Motor neuron (in vitro differentiated cells): Measurements from ENCODE around the gene EXOC3. TPM values are rescaled to one million over a fixed set of nuclear protein-coding genes. Genes with fewer than 3 reads are reported as not detected.
"Not testable (repeated sequence)": the region's sequence is repeated elsewhere in the genome, so short reads cannot be mapped to it uniquely, and the experiment has no call there.

ENCODE experiments used
- ATAC-seq, 8 experiments: fragments of 200-7000 bp; cut with Tn5 transposase; replicated peaks in 6 of 8; 2 replicates each; pipeline ENCODE4 v1.8.0; 2021; ENCODE audit warnings: mild to moderate bottlenecking in 8 of 8, moderate library complexity in 8 of 8
- H3K27ac ChIP-seq, 2 donors: fragments of 250-450 bp; sonication (Bioruptor Pico); 2 replicates each; pipeline ENCODE4 v1.9.0; 2021; ENCODE audit warnings: antibody characterized with exemption in 2 of 2, mild to moderate bottlenecking in 2 of 2, moderate library complexity in 1 of 2
- H3K4me1 ChIP-seq, 2 donors: fragments of 250-450 bp; sonication (Bioruptor Pico); replicated peaks in 1 of 2; 2 replicates each; pipeline ENCODE4 v1.6.1; 2021; ENCODE audit warnings: antibody characterized with exemption in 2 of 2, mild to moderate bottlenecking in 2 of 2, moderate library complexity in 1 of 2
- H3K4me3 ChIP-seq, 5 donors: fragments of 250-450 bp; sonication (Bioruptor Pico); 2 replicates each; pipeline ENCODE4 v1.9.0; 2021; ENCODE audit warnings: antibody characterized with exemption in 5 of 5, mild to moderate bottlenecking in 5 of 5, moderate library complexity in 4 of 5
- WGBS, 10 experiments: fragments of 450-650 bp; shearing (Covaris generic); methylation state at CpG; one replicate each; pipeline ENCODE4 v1.0.0; 2022; 5-methylcytosine and 5-hydroxymethylcytosine counted together
- in situ Hi-C, 9 experiments: fragments of 400-800 bp; cut with MboI; loops; one replicate each; pipeline ENCODE4 v1.15.0; 2021; ENCODE audit warnings: low sequenced_read_pairs in 9 of 9, low pct_unique_long_range_greater_than_20kb in 2 of 9; ENCODE audit not compliant: unreplicated experiment in 9 of 9
- total RNA-seq, 8 experiments: library from RNA; unstranded; fragments of 300-600 nt; gene quantifications; 2 replicates each; pipeline versions ENCODE4 v1.2.3 to v1.2.4, GENCODE V29; 2022

Gene EXOC3
- total RNA-seq, 8 experiments from 2014 or later = 17.1 to 69.6 (median 25.0) TPM

- 0 to 100% (median 64%) methylated on average over 1 to 9 of the region's 42 CpGs; no CpG with 5 or more reads in 4 of the 10 experiments for WGBS, 10 experiments
- H3K4me1 ChIP-seq = peaks cover 27 to 44% of the 10 kb centered on the region in 2 donors
- H3K27ac ChIP-seq = peak overlapping the region; percentile 81 to 92
- H3K4me3 ChIP-seq, in situ Hi-C loops: not testable (repeated sequence)
- peak; percentile 93 to 97 (median 96) for ATAC-seq
Observed at GRCh38 chr5:414991-415927, 27.7 kb upstream of the EXOC3 start.

GRCh38 chr5:415928-416635, 26.9 kb upstream of the EXOC3 start:
- Histone ChIP-seq H3K27ac (peak overlapping the region; percentile 81 to 92), H3K4me1 (peaks cover 27 to 44% of the 10 kb centered on the region in 2 donors), H3K4me3 (no peak overlapping the region)
- ATAC-seq = peak in 6 of 8 experiments; percentile 25 to 81 (median 75)
- WGBS, 10 experiments = 40 to 100% (median 80%) methylated on average over 1 to 14 of the region's 24 CpGs; no CpG with 5 or more reads in 3 of the 10 experiments
- in situ Hi-C loops = no loop called here

GRCh38 chr5:416636-416960, 26.4 kb upstream of the EXOC3 start:
- 93 to 100% (median 98%) methylated on average over 2 to 6 of the region's 14 CpGs; no CpG with 5 or more reads in 7 of the 10 experiments for WGBS, 10 experiments
- peak overlapping the region in 1 of 2 donors; percentile 92 for H3K27ac ChIP-seq
- in situ Hi-C loops = no loop called here
- no peak overlapping the region for H3K4me3 ChIP-seq
- no peak for ATAC-seq
- H3K4me1 ChIP-seq = peaks cover 27 to 44% of the 10 kb centered on the region in 2 donors

GRCh38 chr5:417301-418161, 25.4 kb upstream of the EXOC3 start:
- peaks cover 27 to 44% of the 10 kb centered on the region in 2 donors for H3K4me1 ChIP-seq
- in situ Hi-C loops = no loop called here
- no peak overlapping the region for H3K27ac ChIP-seq
- ATAC-seq = peak in 3 of 8 experiments; percentile 19 to 54 (median 37)
- H3K4me3 ChIP-seq = no peak overlapping the region
- WGBS, 10 experiments = 0 to 88% (median 47%) methylated on average over 1 to 8 of the region's 14 CpGs; no CpG with 5 or more reads in 1 of the 10 experiments

- in situ Hi-C loops = no loop called here
- Histone ChIP-seq H3K4me3 (no peak overlapping the region), H3K4me1 (peaks cover 27 to 44% of the 10 kb centered on the region in 2 donors), H3K27ac (peak overlapping the region in 1 of 2 donors; percentile 24)
- peak in 2 of 8 experiments; percentile 6 to 8 for ATAC-seq
- 20 to 67% (median 47%) methylated on average over 1 to 9 of the region's 18 CpGs; no CpG with 5 or more reads in 2 of the 10 experiments for WGBS, 10 experiments
Observed at GRCh38 chr5:418162-419121, 24.5 kb upstream of the EXOC3 start.

- WGBS, 10 experiments = 43 to 100% (median 86%) methylated on average over 1 to 10 of the region's 12 CpGs; no CpG with 5 or more reads in 1 of the 10 experiments
- H3K27ac ChIP-seq = no peak overlapping the region
- peaks cover 27 to 41% of the 10 kb centered on the region in 2 donors for H3K4me1 ChIP-seq
- no peak overlapping the region for H3K4me3 ChIP-seq
- in situ Hi-C loops = no loop called here
- no peak for ATAC-seq
Observed at GRCh38 chr5:419970-420369, 23.0 kb upstream of the EXOC3 start.

GRCh38 chr5:420632-421286, 22.2 kb upstream of the EXOC3 start:
- WGBS, 10 experiments = 88 to 96% (median 92%) methylated on average over 7 to 29 of the region's 52 CpGs; no CpG with 5 or more reads in 6 of the 10 experiments
- no peak overlapping the region for H3K4me3 ChIP-seq
- ATAC-seq = no peak
- H3K27ac ChIP-seq = no peak overlapping the region
- in situ Hi-C loops = no loop called here
- peaks cover 24 to 37% of the 10 kb centered on the region in 2 donors for H3K4me1 ChIP-seq

GRCh38 chr5:421287-421880, 21.6 kb upstream of the EXOC3 start:
- H3K4me3 ChIP-seq = no peak overlapping the region
- WGBS, 10 experiments = 86 to 100% (median 92%) methylated on average over 1 to 8 of the region's 34 CpGs; no CpG with 5 or more reads in 4 of the 10 experiments
- peaks cover 18 to 31% of the 10 kb centered on the region in 2 donors for H3K4me1 ChIP-seq
- H3K27ac ChIP-seq = no peak overlapping the region
- in situ Hi-C loops = no loop called here
- no peak for ATAC-seq

- WGBS, 10 experiments = 68 to 100% (median 90%) methylated on average over 2 to 7 of the region's 13 CpGs; no CpG with 5 or more reads in 2 of the 10 experiments
- no peak for ATAC-seq
- H3K4me1 ChIP-seq = peaks cover 18 to 27% of the 10 kb centered on the region in 2 donors
- H3K27ac ChIP-seq = no peak overlapping the region
- H3K4me3 ChIP-seq = no peak overlapping the region
- in situ Hi-C loops = no loop called here
Observed at GRCh38 chr5:421901-422300, 21.1 kb upstream of the EXOC3 start.

GRCh38 chr5:422323-423232, 20.4 kb upstream of the EXOC3 start:
- Histone ChIP-seq H3K4me3 (no peak overlapping the region), H3K4me1 (peaks cover 16 to 24% of the 10 kb centered on the region in 2 donors), H3K27ac (no peak overlapping the region)
- in situ Hi-C loops = no loop called here
- WGBS, 10 experiments = 73 to 100% (median 82%) methylated on average over 2 to 24 of the region's 32 CpGs; no CpG with 5 or more reads in 3 of the 10 experiments
- no peak for ATAC-seq
